GM19438 (cell line): ENCODE measurements around the gene PAPOLA.
"Not testable (repeated sequence)": the region's sequence is repeated elsewhere in the genome, so short reads cannot be mapped to it uniquely, and the experiment has no call there.

ENCODE experiments used
- ATAC-seq: cut with Tn5 transposase; IDR thresholded peaks from one replicate; pipeline ENCODE4 v1.9.1; 2021; ENCODE audit warnings: low read depth; ENCODE audit not compliant: unreplicated experiment

Gene PAPOLA

GRCh38 chr14:96501217-96501739 lies 904 bp upstream of the PAPOLA start:
- ATAC-seq = peak; percentile 0

GRCh38 chr14:96502621-96503305 lies 581 bp downstream of the PAPOLA start:
- peak; percentile 39 for ATAC-seq

- no peak for ATAC-seq
These were observed 1.1 kb downstream of the PAPOLA start for GRCh38 chr14:96503306-96503679.

- not testable (repeated sequence) for ATAC-seq
These were observed 2.2 kb downstream of the PAPOLA start for GRCh38 chr14:96504353-96504752.

GRCh38 chr14:96507723-96508122 lies 5.5 kb downstream of the PAPOLA start:
- ATAC-seq = no peak

- ATAC-seq = no peak
These were observed 6.7 kb downstream of the PAPOLA start for GRCh38 chr14:96508900-96509299.

- ATAC-seq = no peak
These were observed 7.4 kb downstream of the PAPOLA start for GRCh38 chr14:96509457-96510090.

- no peak for ATAC-seq
These were observed 9.0 kb downstream of the PAPOLA start for GRCh38 chr14:96511146-96511545.

- ATAC-seq = no peak
These were observed 9.5 kb downstream of the PAPOLA start for GRCh38 chr14:96511667-96512066.

GRCh38 chr14:96512122-96512521 lies 9.9 kb downstream of the PAPOLA start:
- no peak for ATAC-seq

GRCh38 chr14:96512602-96513397 lies 10.6 kb downstream of the PAPOLA start:
- ATAC-seq = no peak

GRCh38 chr14:96514694-96515093 lies 12.5 kb downstream of the PAPOLA start:
- peak; percentile 51 for ATAC-seq

GRCh38 chr14:96515731-96516130 lies 13.5 kb downstream of the PAPOLA start:
- no peak for ATAC-seq

- no peak for ATAC-seq
These were observed 14.2 kb downstream of the PAPOLA start for GRCh38 chr14:96516351-96516750.

GRCh38 chr14:96519970-96520369 lies 17.8 kb downstream of the PAPOLA start:
- ATAC-seq = peak; percentile 81

- no peak for ATAC-seq
These were observed 23.3 kb downstream of the PAPOLA start for GRCh38 chr14:96525452-96525851.

GRCh38 chr14:96532632-96533031 lies 30.4 kb downstream of the PAPOLA start:
- no peak for ATAC-seq

GRCh38 chr14:96536807-96537206 lies 34.6 kb downstream of the PAPOLA start:
- no peak for ATAC-seq

GRCh38 chr14:96538097-96538989 lies 36.2 kb downstream of the PAPOLA start:
- ATAC-seq = no peak

- ATAC-seq = no peak
These were observed 36.8 kb downstream of the PAPOLA start for GRCh38 chr14:96538990-96539317.
